Epithelial cell of prostate (primary cell): ENCODE measurements around the gene FRZB.
"Not testable (repeated sequence)": the region's sequence is repeated elsewhere in the genome, so short reads cannot be mapped to it uniquely, and the experiment has no call there.

Experiments
- DNase-seq: peaks from one replicate; pipeline ENCODE4 v3.0.0-alpha.2; 2011; ENCODE audit warnings: low read depth, low spot score
- H3K27ac ChIP-seq: fragments of 450-650 bp; 2 replicates; pipeline ENCODE4 v1.5.1; 2017; ENCODE audit warnings: mild to moderate bottlenecking

FRZB gene

DNA sequence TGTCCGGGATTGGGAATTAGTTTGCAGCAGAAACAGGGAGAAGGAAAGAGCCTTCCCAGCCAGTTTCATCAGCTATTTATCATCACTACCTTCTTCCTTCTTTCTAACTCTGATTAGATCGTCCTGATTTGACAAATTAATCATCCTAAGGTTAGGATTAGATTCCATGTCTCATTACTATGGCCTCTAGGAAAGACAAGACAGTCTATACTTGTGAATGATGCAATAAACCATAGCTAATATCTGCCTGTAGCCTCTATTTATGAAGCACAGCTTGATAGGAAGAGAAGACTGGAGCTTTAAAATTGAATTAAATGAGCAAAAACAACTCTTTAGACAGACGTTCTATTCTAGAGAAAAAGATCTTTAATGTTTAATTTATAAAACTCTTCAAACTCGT lies 25.2 kb upstream of the FRZB start:
- H3K27ac ChIP-seq = no peak overlapping the region
- no peak for DNase-seq

- DNase-seq = no peak
- H3K27ac ChIP-seq = no peak overlapping the region
Observed at GRCh38 chr2:182890773-182891378, 24.4 kb upstream of the FRZB start.

DNA sequence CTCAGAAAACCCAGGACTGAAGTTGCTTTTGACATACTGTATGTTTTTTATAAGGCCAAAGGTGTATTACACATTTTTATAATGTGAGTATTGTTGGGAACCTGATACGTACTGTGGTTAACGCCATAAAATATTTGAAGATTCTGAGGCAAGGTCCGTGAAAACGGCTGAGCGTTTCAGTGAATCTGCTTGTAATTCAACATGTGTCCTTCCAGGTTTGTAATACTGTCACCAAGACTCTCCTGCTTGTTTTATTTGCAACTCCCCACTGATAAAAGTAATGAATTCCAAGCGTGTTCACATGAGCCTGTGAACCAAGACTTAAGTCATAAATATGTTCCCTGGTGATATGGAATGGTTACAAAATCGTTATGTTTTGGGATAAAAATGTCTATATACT lies 23.9 kb upstream of the FRZB start:
- no peak for DNase-seq

DNA sequence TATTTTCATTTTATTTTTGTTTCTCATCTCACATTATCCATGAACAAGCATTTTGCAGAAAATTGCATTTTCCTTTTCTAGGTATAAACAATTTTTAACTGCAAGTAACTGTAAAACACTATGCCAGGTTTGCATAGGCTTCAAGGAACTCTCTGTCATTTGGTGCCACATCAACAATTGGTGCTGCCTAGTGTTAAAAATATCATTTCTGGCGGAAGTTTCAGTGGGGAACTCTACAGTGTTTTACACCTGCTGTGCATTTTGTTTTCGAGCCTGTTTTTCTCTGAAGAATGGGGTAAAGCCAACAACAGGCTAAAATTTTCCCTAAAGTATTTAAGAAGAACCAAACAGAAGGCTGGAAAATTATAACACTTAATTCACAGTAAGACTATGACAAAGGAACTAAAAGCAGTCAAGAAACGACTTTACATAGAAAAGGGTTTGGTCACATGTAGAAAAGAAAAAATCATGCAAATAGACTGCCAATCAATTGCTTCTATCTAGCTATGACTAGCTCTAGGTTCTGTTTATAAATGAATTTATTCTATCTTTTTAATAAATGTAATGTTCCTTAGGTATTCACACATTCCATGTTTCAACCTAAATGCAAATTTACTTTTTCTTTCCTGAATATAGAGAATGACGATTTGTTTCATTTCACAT lies 21.4 kb upstream of the FRZB start:
- no peak overlapping the region for H3K27ac ChIP-seq
- no peak for DNase-seq

More for the DNA sequence above, 23.9 kb upstream of the FRZB start:
- no peak overlapping the region for H3K27ac ChIP-seq

DNA sequence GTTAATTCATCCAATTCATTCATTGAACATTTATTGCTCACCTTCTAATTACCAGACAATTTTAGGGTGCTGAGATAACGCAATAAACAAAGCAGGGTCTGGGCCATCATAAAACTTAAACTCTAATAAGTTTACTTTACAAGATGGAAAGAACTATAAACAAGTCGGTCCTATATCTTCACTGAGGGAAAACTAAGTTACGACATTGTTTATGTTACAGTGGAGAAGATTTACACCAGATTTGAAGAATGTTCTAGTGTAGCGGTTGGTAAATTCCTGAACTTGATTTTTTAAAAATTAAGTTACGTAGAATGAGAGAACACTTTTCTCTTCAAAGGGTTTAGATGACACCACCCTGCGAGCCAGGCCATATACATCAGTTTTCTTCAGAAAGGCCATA lies 20.7 kb upstream of the FRZB start:
- no peak overlapping the region for H3K27ac ChIP-seq
- DNase-seq = no peak

DNA sequence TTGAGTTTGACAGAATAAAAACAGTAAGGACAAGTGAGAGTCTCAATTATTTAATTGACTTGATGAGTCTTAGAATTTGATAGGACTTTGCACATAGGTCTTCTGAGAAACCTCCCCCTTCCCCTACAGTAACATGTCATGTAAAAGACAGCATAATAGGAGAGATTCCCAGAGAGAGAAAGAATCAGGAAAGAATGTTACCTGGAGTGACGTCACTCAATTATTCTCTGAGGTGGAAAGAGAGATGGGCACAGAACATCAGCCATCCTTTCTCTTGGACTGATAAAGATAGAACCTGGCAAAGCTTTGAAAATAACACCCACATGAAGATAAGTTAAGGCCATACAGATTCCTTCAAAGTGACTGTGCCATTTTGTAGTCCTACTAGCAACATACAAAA lies 19.3 kb upstream of the FRZB start:
- no peak overlapping the region for H3K27ac ChIP-seq
- no peak for DNase-seq

DNA sequence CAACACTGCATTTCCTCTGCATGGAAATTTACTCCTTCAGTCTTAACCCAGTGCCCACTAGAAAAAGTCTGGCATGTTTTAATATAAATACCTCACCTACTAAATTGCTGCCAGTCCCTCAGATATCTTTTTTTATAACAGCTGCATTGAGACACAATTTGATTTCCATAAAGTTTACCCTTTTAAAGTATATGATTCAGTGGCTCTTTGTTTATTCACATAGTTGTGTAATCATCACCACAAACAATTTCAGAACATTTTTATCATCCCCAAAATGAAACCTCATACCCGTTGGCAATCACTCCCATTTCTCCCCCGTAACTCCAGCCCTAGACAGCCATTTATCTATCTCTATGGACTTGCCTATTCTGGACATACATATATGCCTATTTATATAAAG lies 17.0 kb upstream of the FRZB start:
- DNase-seq = no peak
- no peak overlapping the region for H3K27ac ChIP-seq

GRCh38 chr2:182880100-182880499 lies 13.7 kb upstream of the FRZB start:
- not testable (repeated sequence) for DNase-seq, H3K27ac ChIP-seq

DNA sequence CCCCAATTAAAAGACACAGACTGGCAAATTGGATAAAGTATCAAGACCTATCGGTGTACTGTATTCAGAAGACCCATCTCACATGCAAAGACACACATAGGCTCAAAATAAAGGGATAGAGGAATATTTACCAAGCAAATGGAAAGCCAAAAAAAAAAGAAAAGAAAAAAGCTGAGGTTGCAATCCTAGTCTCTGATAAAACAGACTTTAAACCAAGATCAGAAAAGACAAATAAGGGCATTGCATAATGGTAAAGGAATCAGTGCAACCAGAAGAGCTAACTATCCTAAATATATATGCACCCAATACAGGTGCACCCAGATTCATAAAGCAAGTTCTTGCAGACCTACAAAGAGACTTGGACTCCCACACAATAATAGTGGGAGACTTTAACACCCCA lies 10.2 kb upstream of the FRZB start:
- not testable (repeated sequence) for DNase-seq, H3K27ac ChIP-seq

GRCh38 chr2:182870227-182870626 lies 3.8 kb upstream of the FRZB start:
- no peak overlapping the region for H3K27ac ChIP-seq
- DNase-seq = no peak

DNA sequence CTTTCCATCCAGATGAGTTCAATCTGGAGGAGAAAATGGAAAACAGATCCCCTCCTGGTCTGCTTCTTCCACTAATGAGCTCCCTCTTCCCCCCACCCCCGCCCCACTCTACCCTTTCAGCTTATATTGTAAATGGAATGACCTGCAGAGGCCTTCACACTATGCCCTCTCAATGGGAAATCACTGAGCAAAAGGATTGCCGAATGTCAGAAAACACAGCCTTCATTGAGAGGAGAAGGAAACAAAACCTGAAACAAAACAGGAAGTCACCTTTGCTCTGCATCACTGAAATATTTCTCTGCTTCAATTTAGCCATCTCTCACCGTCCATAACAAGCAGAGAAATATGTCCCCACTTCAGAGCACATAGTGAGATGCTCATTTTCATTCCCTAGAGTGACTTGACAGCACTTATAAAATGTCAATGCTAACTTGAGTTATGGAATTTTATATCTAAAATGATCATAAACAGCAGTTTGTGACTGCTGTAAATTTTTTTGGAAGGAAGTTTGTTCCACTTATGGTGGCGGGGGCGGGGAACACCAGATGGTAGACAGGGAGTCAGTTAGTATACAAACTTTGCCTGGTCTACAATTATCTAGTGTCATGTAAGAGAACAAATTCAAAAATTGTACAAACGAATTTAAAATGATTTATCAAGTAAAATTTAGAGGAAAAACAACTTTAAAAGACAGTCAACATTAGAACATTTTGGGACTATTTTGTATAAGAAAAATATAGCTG lies 1.8 kb upstream of the FRZB start:
- DNase-seq = no peak
- no peak overlapping the region for H3K27ac ChIP-seq

DNA sequence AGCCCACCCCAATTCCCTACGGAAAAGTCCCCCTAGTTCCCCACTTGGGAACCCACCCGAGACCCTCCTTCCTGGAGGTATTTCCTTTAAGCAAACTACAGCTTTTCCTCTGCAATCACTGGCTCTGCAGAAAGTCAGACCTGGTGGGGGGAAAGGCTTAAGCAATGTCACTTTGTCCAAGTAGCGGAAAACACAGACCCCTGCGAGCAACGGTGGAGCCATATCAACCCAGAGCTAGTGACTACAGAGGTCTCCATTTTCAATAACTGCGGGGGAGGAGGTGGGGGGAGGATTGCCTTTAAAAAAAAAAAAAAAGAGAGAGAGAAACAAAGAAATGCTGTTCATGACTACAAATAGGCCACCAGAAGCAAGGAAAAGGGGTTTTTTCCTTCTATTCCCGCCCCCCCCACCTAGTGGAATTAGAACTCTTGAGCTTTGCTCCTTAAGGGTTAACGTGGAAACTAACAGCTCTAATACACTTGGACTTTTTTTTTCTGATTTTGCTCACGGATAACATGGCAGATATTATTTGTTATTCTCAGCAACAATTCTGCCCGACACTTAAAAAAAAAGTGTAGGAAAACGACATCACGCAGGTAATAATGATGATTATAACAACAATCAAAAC lies 1.1 kb upstream of the FRZB start:
- DNase-seq = no peak
- no peak overlapping the region for H3K27ac ChIP-seq

DNA sequence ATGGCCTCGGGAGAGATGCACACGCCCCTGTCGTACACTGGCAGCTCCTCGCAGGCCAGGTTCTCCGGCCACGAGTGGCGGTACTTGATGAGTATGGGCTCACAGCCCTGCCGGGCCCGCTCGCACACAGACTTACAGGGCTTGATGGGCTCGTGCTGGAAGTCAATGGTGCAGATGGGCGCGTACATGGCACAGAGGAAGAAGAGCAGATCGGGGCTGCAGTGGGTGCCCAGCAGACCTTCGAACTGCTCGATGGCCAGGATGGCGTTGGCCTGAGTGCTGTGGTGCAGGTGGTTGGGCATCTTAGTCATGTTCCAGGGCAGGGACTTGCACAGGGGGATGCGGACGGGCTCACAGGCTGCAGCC lies 359 bp downstream of the FRZB start:
- no peak for DNase-seq
- H3K27ac ChIP-seq = no peak overlapping the region

DNA sequence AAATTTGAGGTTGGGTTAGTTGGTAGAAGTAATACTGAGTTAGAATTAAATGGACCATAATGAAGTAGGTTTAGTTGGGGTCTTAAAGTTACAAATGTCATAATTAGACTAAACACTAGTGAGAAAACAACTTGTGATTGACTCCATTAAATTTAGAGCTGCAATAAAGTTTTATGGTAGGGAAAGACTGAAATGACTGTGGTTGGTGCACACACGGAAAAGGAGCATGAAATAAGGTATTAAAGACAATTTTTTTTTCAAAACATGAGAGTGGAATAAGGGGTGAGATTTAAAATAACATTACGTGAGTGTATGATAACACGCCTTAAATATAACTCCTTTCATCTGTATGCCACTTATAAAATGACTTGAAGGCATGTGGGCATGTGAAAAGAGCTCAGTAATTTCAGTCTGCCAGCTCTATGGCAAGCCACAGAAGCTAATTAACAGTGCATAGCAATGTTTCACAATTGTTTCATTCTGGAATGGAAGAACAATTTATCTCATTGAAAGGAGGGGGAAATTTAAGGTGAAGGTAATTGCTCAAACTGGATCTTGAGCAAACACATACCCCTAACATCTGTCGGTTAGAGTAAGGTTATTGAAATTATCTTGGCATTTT lies 1.4 kb downstream of the FRZB start:
- no peak overlapping the region for H3K27ac ChIP-seq
- DNase-seq = no peak

- no peak overlapping the region for H3K27ac ChIP-seq
- DNase-seq = no peak
Observed at GRCh38 chr2:182863642-182864041, 2.8 kb downstream of the FRZB start.

GRCh38 chr2:182862091-182862490 lies 4.3 kb downstream of the FRZB start:
- H3K27ac ChIP-seq = no peak overlapping the region
- DNase-seq = no peak

GRCh38 chr2:182860858-182861257 lies 5.6 kb downstream of the FRZB start:
- no peak overlapping the region for H3K27ac ChIP-seq
- no peak for DNase-seq

DNA sequence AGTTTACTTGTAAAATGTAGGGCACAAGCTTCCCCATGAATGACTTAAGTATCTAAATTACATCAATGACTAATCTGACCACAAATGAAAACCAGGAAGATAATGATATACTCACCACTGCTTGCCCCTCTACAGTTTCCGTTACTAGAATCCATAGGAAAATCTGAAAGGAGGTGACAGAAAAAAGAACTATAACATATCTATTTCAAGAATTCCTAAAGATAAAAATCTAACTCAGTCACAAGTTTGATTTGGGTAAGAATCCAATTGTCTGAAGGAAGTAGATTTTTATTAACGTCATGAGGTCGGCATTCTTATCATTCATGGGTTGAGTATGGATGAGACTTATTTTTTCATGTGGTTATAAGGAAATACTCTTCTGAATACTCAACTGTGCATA lies 7.8 kb downstream of the FRZB start:
- DNase-seq = no peak
- H3K27ac ChIP-seq = no peak overlapping the region

DNA sequence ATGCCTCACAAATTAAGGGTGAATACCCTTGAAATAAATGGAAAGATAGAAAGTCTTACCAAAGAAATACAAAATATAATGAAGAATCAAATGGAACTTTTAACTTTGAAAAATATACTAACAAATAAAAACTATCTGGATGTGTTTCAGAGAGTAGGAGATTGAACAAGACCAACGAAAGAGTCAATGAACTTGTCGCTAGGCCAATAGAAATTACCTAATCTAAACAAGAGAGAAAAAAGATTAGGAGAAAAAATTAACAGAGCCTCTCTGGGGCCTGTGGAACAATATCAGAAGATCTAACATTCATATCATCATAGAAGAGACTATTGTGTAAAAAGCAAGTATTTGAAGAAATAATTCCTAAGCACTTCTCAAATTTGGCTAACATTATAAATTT lies 11.1 kb downstream of the FRZB start:
- H3K27ac ChIP-seq = no peak overlapping the region
- DNase-seq = no peak

DNA sequence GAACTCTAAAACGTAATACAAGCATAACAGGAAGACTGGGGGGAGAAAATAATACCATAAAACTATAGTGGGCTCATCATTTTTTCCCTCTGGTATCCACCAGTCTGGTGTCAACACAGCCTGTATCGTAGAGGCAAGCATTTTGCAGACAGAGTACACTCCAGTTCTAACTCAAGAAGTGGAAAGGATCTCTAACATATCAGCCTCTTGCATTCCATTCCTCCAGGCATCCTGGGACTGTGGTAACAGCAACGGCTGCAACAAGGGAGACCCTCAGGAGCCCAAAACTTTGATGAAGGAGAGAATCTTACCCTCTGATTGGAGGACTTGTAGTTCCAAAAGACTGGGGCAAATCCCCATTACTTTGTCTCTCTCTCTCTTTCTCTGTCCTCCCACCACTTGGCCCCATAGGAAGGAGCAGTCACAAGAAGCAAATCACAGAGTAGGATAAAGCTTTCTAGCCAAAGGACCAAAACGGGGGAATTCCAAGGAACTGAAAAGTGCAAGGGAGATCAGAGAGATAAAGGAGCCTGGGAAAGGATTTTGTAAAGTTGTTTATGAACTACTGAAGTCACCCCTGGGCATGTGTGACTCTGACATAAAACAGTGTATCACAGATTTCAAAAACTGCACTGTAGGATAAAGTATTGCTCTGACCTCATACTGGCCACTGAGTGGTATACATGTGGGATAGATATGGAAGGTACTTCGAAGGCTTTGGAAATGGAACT lies 11.9 kb downstream of the FRZB start:
- DNase-seq = no peak
- H3K27ac ChIP-seq = no peak overlapping the region
